MG63 (cell line): ENCODE measurements around the gene PINK1. TPM values are rescaled to one million over a fixed set of nuclear protein-coding genes. Genes with fewer than 3 reads are reported as not detected.
"Not testable (repeated sequence)": the region's sequence is repeated elsewhere in the genome, so short reads cannot be mapped to it uniquely, and the experiment has no call there.

Experiments
- DNase-seq: peaks from one replicate; pipeline ENCODE4 v3.0.0-alpha.2; 2020
- H3K27me3 ChIP-seq: fragments of 250-450 bp; sonication (Bioruptor Pico); 2 replicates; pipeline ENCODE4 v1.5.1; 2020; ENCODE audit warnings: mild to moderate bottlenecking, moderate library complexity
- H3K36me3 ChIP-seq: fragments of 250-450 bp; sonication (Bioruptor Pico); 2 replicates; pipeline ENCODE4 v1.5.1; 2020; ENCODE audit warnings: mild to moderate bottlenecking, moderate library complexity
- H3K4me3 ChIP-seq: fragments of 250-450 bp; sonication (Bioruptor Pico); 2 replicates; pipeline ENCODE4 v1.5.1; 2020; ENCODE audit warnings: mild to moderate bottlenecking, moderate library complexity
- H3K9me3 ChIP-seq: fragments of 250-450 bp; sonication (Bioruptor Pico); 2 replicates; pipeline ENCODE4 v1.5.1; 2020; ENCODE audit warnings: mild to moderate bottlenecking, moderate library complexity
- total RNA-seq: library from RNA; depleted of rRNA; stranded (reverse); fragments of >200 nt; shearing (Covaris generic); gene quantifications from 2 replicates; pipeline ENCODE4 v1.2.3, GENCODE V29; 2014; ENCODE audit warnings: low replicate concordance

The PINK1 gene
- total RNA-seq, 1 experiment from 2014 or later: 73.3 TPM

DNA sequence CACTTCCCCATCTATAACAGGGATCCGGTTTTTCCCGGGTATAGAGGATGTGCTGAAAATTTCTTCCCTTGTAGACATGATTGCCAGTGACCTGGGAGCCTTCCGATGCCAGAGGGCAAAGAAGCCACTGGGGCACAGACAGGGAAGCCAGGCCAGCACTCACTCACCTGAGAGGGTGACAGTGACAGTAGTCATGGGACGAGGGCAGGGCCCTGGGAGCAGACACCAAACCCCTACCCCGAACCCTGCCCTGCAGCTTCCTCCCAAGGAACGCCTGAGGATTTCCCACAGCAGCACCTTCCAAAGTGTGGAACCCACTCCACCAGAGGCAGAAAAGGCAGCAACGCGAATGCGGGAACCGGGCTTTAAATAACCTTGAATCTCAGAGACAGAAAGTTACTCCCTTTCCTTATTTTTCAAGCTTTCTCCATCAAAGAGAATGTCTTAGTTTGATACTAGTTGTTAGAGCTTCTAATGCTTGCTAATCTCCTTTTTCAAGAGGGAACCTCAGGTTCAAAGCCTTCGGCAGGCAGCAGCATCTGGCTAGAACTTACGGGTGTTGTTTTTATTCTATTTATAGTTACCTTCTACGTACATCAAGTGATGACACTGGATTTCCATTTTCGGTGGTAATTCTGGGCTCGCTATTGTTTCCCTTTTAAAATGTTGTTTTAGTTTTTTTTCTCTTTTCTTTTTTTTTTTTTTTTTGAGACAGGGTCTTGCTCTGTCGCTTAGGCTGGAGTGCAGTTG lies 25.1 kb downstream of the PINK1 start:
- peaks cover 59% of the 10 kb centered on the region for H3K36me3 ChIP-seq

DNA sequence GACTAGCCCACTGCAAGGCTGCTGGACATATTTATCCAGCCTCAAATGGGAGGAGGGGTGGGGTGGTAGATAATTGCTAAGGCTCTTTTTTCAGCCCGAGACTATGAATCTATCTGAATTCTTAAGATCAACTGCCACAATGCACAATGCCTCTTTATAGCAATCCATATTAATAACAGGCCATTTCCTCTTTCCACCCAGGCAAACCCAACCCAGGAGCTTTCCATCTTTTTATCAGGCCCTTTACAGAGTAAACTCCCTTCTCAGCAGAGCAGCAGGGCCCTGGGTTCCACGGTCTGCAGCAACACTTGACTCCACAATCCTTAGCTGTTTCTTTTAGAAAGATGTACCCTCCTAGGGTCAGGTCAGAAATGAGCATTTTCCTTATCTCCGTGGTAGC lies 27.1 kb downstream of the PINK1 start:
- Histone ChIP-seq H3K27me3 (no peaks in the 10 kb centered on the region), H3K36me3 (peaks cover 44% of the 10 kb centered on the region), H3K9me3 (no peaks in the 10 kb centered on the region), H3K4me3 (peak overlapping the region; percentile 82)
- DNase-seq: no peak

More for the DNA sequence above, 25.1 kb downstream of the PINK1 start:
- Histone ChIP-seq H3K4me3 (no peak overlapping the region), H3K27me3 (no peaks in the 10 kb centered on the region), H3K9me3 (no peaks in the 10 kb centered on the region)
- no peak for DNase-seq

DNA sequence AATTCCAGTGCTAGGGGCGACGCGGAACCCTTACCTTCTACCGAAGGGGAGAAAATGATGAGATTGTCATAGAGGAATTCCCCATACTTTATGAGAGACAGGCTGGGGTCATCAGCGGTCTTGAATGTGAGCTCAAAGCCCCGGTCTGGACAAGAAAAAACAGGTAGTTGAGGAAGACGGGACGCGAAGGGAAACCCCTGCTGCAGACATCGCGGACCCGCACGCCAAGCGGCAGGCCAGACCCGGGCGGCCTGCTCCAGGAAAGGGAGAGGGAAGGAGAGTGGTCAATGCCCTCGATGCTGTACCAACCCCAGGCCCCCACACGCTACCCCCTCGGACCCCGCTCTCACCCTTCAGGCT lies 27.6 kb downstream of the PINK1 start:
- peaks cover 40% of the 10 kb centered on the region for H3K36me3 ChIP-seq
- no peak for DNase-seq
- H3K9me3 ChIP-seq: no peaks in the 10 kb centered on the region
- peak overlapping the region; percentile 82 for H3K4me3 ChIP-seq
- no peaks in the 10 kb centered on the region for H3K27me3 ChIP-seq

DNA sequence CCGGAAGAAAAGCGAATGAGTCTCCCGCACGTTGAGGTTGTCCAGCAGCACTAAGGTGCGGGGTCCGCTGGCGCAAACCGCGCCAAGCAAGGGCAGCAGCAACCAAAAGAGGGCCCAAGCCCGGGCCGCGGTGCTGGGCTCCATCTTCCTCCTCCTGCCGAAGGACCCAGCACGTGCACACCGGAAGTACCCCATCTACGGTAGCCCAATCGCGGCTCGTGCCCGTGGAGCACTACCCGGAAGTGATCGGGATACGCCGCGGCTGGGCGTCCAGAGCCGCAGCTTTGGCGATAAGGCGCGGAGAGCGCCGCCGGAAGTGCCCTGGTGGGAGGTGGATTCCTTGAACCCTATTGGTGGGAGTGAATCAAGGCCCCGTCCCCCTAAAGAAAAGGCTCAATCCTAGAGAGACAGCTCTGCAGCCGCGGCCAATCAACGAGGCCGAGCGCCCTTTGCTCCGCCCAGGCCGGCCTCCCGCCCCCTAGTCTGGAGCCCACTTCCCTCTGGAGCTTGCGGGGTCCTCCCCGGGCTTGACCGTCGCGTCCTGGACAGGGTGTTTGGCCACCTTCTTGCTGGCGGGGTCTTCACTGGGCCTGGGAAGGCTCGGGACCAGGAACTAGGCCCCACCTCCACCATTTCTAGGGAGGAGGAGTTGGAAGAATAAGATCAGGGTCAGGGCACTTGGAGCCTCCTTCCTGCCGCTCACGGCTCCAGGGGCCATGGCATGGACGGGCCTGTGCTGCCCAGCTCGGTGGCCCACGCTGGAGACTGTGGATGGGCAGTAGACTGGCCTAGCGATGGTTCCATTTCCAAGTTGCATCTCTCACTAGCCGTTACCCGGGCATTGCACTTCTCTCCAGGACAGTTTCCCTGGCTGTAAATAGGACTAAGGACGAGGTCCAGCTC lies 28.2 kb downstream of the PINK1 start, which contains the start of gene DDOST:
Gene DDOST, minus strand, starts transcription at position 163 of the 903 bp plus-strand sequence. Its CDS starts 19 bp downstream, at position 144.
- peak; percentile 97 for DNase-seq
- Histone ChIP-seq H3K27me3 (no peaks in the 10 kb centered on the region), H3K9me3 (no peaks in the 10 kb centered on the region), H3K4me3 (peak within 1 kb of the TSS; percentile 82), H3K36me3 (peaks cover 34% of the 10 kb centered on the region)

DNA sequence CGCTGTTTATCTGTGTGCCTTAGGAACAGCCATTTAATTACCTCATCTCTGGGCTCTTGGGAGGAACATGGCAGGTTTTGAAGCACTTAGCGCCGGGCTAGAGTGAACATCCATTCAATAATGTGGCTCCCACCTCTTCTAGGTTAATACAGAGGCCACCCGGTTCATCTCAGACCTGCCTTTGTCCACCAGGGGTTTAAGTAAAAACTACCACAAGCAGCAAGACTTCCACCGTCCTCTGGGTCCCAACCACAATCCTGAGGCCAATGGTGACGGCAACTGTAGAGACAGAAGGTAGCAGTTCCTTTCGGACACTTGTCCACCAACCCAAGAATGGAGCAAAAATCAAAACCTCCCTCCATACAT lies 28.8 kb downstream of the PINK1 start:
- no peak for DNase-seq
- H3K27me3 ChIP-seq: no peaks in the 10 kb centered on the region
- no peaks in the 10 kb centered on the region for H3K9me3 ChIP-seq
- peak overlapping the region; percentile 82 for H3K4me3 ChIP-seq
- peaks cover 27% of the 10 kb centered on the region for H3K36me3 ChIP-seq

DNA sequence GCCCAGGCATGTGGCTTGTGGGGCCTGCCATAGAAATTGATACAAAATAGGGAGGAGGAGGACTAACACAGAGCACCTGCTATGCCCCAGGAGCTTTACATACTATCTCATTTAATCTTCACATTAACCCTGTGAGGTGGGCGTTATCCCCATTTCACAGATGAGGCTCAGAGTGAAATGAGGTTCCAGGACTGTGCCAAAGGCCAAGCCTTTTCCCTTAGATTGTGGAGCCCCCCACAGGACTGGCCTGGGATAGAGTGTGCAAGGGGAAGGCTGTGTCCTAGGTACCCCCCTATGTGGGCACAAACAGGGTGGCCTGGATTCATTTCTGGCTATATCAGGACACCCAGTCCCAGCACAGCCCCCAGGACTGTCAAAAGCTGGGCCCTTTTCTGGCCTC lies 30.1 kb downstream of the PINK1 start:
- DNase-seq: no peak
- Histone ChIP-seq H3K36me3 (peaks cover 14% of the 10 kb centered on the region), H3K27me3 (no peaks in the 10 kb centered on the region), H3K9me3 (no peaks in the 10 kb centered on the region), H3K4me3 (no peak overlapping the region)

DNA sequence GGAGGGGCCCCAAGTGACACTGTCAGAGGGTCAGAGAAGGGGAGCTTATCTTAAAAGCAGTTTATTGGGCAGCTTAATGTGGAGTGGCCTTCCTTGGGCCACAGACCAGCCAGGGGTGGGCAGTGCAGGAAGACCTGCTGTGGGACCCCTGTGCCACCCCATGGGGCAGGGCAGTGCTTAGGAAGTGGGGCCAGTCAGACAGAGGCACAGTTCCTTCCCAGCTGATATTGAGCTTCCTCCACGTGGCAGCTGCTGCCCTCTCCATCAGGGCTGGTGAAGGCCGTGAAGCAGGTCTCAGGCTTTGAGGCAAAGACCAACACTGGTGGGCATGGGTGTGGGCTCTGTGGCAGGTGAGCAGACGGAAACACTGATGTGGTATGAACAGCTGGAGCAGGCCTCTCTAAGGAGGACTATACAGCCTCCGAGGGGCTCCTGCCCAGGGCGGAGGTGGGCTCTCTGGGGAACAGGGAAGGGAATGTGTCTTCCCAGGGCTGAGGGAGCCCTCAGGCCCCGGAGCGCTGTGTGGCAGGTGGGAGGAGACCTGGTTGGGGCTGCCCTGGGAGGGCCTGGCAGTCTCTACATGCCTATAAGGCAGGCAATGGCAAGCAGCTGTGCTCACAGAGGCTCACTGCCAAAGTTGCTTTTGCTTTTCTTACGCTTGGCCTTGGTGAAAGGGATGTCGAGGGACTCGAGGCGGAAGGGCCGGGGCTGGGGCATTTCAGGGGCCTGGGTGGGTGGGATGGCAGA lies 30.9 kb downstream of the PINK1 start:
- H3K4me3 ChIP-seq: no peak overlapping the region
- no peaks in the 10 kb centered on the region for H3K27me3 ChIP-seq
- no peak for DNase-seq
- H3K9me3 ChIP-seq: no peaks in the 10 kb centered on the region
- peaks cover 10% of the 10 kb centered on the region for H3K36me3 ChIP-seq

DNA sequence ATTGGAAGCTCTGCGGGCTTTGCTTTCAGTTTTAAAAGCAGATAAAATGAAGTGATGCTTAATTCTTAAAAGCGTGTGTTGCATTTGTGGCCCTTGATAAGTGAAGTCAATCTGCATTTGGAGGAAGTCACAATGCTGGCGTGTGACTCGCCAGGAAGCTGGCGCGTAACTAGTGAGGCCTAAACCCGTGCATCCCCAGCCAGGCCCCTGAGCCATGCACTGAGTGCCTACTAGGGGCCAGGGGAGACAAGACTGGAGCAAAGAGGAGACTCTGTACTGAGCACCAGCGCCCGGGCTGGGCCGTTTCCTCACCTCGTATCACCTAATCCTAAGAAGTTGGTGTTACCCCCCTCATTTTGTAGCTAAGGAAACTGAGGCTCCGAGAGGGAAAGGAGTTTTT lies 32.5 kb downstream of the PINK1 start:
- no peaks in the 10 kb centered on the region for H3K27me3 ChIP-seq
- no peaks in the 10 kb centered on the region for H3K36me3 ChIP-seq
- no peak for DNase-seq
- no peak overlapping the region for H3K4me3 ChIP-seq
- no peaks in the 10 kb centered on the region for H3K9me3 ChIP-seq

DNA sequence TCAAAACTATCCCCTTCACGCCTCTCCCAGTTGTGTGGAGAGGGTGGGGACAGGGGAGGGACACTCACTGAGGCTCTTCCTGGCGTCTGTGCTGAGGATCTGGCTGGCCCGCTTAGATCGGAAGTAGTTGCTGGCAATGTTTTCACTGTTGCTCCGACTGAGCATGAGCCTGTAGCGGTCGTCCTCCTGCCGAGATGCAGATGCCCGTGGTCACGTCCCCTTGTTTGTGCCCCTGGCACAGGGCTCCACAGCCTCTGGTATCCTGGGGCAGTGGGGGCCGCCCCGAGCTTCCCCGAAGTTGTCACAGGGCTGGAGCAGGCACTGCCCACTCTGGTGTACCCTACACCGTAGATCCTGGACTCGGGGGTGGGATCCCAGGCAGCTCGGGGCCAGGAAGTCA lies 32.9 kb downstream of the PINK1 start:
- Histone ChIP-seq H3K36me3 (no peaks in the 10 kb centered on the region), H3K9me3 (no peaks in the 10 kb centered on the region), H3K27me3 (no peaks in the 10 kb centered on the region), H3K4me3 (no peak overlapping the region)
- no peak for DNase-seq

DNA sequence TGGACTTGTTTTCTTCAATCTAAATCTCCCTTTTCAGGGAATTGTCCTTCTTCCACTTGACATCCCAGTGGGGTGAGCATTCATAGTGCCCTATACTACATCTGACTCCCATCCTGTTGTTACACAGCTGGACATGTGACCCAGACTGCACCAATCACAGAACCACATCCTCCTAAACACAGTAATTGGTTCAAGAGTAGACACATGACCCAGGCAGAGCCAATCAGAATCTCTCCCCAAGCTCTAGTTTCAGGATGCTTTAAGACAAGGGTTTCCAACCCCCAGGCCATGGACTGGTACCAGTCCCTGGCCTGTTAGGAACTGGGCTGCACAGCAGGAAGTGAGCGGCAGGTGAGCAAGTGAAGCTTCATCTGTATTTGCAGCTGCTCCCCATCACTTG lies 33.5 kb downstream of the PINK1 start:
- H3K9me3 ChIP-seq: no peaks in the 10 kb centered on the region
- no peak overlapping the region for H3K4me3 ChIP-seq
- peak; percentile 51 for DNase-seq
- no peaks in the 10 kb centered on the region for H3K36me3 ChIP-seq
- H3K27me3 ChIP-seq: no peaks in the 10 kb centered on the region

DNA sequence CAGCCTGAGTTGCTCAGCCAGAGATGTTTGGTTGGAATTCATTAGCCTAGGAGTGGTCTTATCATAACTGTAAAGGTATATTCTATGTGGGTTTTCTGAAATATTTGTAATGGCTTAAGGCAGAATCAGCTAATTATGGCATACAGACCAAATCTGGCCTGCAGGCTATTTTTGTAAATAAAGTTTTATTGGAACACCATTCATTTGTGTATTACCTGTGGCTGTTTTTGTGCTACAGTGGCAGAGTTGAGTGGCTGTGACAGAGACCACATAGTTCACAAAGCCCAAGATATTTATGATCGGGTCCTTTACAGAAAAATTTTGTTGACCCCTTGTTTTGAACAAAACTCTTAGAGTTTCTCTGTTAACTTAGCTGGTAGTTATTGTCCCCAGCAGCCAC lies 35.3 kb downstream of the PINK1 start:
- H3K4me3 ChIP-seq: no peak overlapping the region
- H3K9me3 ChIP-seq: no peaks in the 10 kb centered on the region
- no peaks in the 10 kb centered on the region for H3K27me3 ChIP-seq
- H3K36me3 ChIP-seq: no peaks in the 10 kb centered on the region
- DNase-seq: no peak

DNA sequence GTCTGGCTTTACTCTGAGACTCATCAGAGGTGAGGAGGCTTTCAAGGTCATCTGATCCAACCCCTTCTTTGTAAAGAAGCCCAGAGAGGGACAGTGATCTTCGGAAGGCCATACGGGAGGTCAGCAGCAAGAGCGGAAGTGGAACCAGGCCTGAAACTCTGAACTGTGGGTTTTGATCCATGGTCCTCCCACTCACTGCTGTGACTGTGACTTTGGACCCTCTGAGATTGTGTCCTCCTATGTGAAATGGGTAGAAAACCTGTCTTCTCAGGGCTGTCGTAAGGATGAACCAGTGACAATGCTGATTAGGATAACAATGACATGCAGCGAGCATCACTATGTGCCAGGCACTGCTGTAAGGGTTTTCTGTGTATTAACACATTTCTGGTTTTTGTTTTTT lies 37.7 kb downstream of the PINK1 start:
- no peaks in the 10 kb centered on the region for H3K9me3 ChIP-seq
- H3K4me3 ChIP-seq: no peak overlapping the region
- no peaks in the 10 kb centered on the region for H3K27me3 ChIP-seq
- H3K36me3 ChIP-seq: no peaks in the 10 kb centered on the region
- no peak for DNase-seq

DNA sequence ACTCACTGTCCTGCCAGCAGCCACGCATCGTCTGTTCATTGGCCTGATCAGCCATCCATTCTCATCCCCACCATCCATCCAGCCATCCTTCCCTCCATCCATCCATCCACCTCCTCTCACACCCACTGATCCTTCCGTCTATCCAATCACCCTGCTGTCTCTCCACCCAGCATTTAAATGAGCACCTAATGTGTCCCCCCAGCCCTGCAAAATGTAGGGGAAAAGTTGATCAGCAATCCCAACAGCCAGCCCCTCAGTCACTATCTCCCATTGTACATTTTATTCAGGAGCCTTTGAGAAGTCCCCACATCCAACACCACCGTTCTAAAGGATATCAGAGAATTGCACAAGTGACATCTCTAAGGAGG lies 39.0 kb downstream of the PINK1 start:
- Histone ChIP-seq H3K27me3 (no peaks in the 10 kb centered on the region), H3K36me3 (no peaks in the 10 kb centered on the region), H3K4me3 (no peak overlapping the region), H3K9me3 (no peaks in the 10 kb centered on the region)
- DNase-seq: no peak

DNA sequence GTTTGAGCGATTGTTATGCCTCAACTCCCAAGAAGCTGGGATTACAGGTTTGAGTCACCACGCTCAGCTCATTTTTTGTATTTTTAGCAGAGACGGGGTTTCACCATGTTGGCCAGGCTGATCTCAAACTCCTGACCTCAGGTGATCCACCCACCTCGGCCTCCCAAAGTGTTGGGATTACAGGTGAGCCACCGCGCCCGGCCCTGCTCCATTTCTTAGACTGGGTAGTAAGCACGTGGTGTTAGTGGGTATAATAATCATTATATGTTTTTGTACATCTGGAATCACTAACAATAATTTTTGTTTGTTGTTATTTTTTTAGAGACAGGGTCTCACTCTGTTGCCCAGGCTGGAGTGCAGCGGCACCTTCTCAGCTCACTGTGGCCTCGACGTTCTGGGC lies 40.4 kb downstream of the PINK1 start:
- H3K36me3 ChIP-seq, H3K9me3 ChIP-seq, DNase-seq, H3K4me3 ChIP-seq, H3K27me3 ChIP-seq: not testable (repeated sequence)

DNA sequence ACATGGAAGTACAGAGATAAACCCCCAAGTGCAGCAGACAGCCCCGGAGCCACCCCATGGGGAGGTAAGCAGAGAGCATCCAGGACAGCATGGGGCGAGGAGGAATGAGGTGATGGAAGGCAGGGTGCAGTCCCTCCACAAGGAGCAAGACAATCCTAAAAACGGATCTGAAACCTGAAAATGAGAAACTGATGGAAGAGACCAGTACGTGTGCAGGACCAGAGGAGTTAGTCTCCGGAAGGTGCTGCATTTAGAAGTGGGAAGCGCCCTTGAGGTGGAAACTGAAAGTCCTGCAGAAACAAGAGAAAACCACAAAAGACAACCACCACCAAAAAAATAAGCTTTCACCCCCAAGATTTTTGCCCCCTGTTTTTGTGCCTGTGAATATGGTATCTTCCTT lies 45.3 kb downstream of the PINK1 start:
- no peak for DNase-seq
- Histone ChIP-seq H3K36me3 (no peaks in the 10 kb centered on the region), H3K9me3 (no peaks in the 10 kb centered on the region), H3K4me3 (no peak overlapping the region), H3K27me3 (no peaks in the 10 kb centered on the region)

DNA sequence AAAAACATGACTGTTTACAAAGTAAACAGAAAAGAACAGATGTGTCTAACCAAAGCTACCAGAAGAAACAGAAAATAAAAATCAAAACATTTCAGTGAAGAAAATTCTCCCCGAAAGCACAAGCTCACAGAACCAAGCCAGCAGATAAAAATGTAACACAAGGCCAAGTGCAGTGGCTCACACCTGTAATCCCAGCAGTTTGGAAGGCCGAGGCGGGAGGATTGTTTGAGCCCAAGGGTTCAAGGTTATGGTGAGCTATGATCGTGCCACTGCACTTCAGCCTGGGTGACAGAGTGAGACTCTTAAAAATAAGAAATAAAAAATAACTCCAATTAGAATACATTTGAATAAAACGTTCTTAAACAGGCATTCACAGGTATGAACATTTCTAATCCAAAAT lies 47.0 kb downstream of the PINK1 start:
- no peak for DNase-seq
- Histone ChIP-seq H3K27me3 (no peaks in the 10 kb centered on the region), H3K36me3 (no peaks in the 10 kb centered on the region), H3K9me3 (no peaks in the 10 kb centered on the region), H3K4me3 (no peak overlapping the region)

DNA sequence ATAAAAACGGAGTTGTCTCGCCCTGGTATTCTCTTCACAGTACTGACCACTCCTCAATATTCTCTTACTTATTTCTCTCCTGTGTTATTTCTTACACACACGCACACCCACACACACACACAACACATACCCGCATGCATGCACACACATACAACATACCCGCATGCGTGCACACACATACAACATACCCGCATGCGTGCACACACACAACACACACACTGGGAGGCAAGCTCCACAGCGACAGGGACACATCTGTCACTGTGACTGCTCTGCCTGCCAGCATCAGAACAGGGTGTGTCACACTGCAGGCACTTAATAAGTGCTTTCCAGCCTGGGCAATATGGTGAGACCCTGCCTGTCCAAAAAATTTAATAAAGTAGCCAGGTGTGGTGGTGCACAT lies 48.7 kb downstream of the PINK1 start:
- DNase-seq: no peak
- H3K4me3 ChIP-seq: no peak overlapping the region
- no peaks in the 10 kb centered on the region for H3K27me3 ChIP-seq
- no peaks in the 10 kb centered on the region for H3K9me3 ChIP-seq
- no peaks in the 10 kb centered on the region for H3K36me3 ChIP-seq
